DND-41 (cell line): Measurements from ENCODE around the gene ACE.

Experiments used
- EZH2 ChIP-seq: IDR thresholded peaks from 3 replicates; pipeline ENCODE4 v1.6.1; 2012; ENCODE audit warnings: borderline replicate concordance, low read depth, mild to moderate bottlenecking, moderate library complexity, low read length, inconsistent platforms; ENCODE audit not compliant: severe bottlenecking
- TF ChIP-seq, protein P1 (sequence below): IDR thresholded peaks from 2 replicates; pipeline ENCODE4 v1.5.1; 2012; ENCODE audit warnings: borderline replicate concordance, low read length, moderate library complexity, mild to moderate bottlenecking; ENCODE audit not compliant: poor library complexity, severe bottlenecking; ENCODE audit errors: extremely low read depth

DNA sequence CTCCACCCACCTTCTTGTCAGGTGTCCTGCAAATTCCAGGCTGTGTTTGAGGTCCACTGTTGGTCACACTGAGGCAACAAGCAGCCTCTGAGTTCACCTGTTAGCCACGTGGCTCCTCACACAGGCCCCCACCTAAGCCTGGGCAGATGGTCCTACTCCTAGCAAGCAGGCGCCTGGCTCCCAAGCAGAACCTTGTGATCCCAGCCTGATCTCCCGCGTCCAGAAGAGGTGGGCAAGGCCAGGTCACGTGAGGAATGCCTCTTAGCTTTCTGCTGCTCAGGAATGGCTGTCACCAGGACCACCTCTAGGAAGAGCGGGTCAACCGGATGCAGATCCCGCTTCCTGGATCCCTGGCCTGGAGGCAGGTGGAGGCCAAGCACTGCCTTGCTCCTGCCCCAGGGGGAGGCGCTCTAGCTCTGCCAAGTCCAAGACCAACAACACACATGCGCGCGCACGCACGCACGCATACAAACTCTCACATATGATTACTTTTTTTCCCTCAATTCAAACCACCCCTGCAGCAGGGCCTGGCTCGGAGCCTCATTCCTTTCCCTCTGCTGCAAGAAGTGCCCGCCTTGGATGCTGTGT, 40.2 kb upstream of the ACE start:
- TF ChIP-seq, protein P1, sequence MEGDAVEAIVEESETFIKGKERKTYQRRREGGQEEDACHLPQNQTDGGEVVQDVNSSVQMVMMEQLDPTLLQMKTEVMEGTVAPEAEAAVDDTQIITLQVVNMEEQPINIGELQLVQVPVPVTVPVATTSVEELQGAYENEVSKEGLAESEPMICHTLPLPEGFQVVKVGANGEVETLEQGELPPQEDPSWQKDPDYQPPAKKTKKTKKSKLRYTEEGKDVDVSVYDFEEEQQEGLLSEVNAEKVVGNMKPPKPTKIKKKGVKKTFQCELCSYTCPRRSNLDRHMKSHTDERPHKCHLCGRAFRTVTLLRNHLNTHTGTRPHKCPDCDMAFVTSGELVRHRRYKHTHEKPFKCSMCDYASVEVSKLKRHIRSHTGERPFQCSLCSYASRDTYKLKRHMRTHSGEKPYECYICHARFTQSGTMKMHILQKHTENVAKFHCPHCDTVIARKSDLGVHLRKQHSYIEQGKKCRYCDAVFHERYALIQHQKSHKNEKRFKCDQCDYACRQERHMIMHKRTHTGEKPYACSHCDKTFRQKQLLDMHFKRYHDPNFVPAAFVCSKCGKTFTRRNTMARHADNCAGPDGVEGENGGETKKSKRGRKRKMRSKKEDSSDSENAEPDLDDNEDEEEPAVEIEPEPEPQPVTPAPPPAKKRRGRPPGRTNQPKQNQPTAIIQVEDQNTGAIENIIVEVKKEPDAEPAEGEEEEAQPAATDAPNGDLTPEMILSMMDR, result peak; percentile 35
- no peak for TF ChIP-seq EZH2
